ENCODE results near the gene ATP8A2. TPM values are rescaled to one million over a fixed set of nuclear protein-coding genes. Genes with fewer than 3 reads are reported as not detected.
A peak's percentile ranks its signal among the peaks of the same experiment; 100 is the strongest.
"Not testable (repeated sequence)": the region's sequence is repeated elsewhere in the genome, so short reads cannot be mapped to it uniquely, and the experiment has no call there.

ATP8A2 gene
- total RNA-seq, 2 donors from 2014 or later: 0.41 to 1.6 TPM

- no peak overlapping the region for H3K27ac ChIP-seq
- H3K9me3 ChIP-seq: no peaks in the 10 kb centered on the region
- no peaks in the 10 kb centered on the region for H3K4me1 ChIP-seq (ENCODE audit: control insufficient read depth in 1 of 2, low read depth in 2 of 2)
- no peak for TF ChIP-seq CTCF (IDR thresholded peaks at IDR 0.05)
- ATAC-seq (ENCODE audit: insufficient number of reproducible peaks, low FRiP score, low read depth) (no peak), DNase-seq (ENCODE audit: low spot score) (no peak)
- no peaks in the 10 kb centered on the region for H3K27me3 ChIP-seq (replicated peaks; ENCODE audit: insufficient read depth)
- no peak overlapping the region for H3K4me3 ChIP-seq
- H3K36me3 ChIP-seq: no peaks in the 10 kb centered on the region
Observed at GRCh38 chr13:25353344-25353743, 18.4 kb upstream of the ATP8A2 start.

- H3K27me3 ChIP-seq (replicated peaks; ENCODE audit: insufficient read depth): no peaks in the 10 kb centered on the region
Observed at GRCh38 chr13:25354377-25354776, 17.4 kb upstream of the ATP8A2 start.

GRCh38 chr13:25360443-25360842 lies 11.3 kb upstream of the ATP8A2 start:
- not testable (repeated sequence) for H3K9me3 ChIP-seq; H3K4me3 ChIP-seq; H3K27me3 ChIP-seq (replicated peaks; ENCODE audit: insufficient read depth); ATAC-seq (ENCODE audit: insufficient number of reproducible peaks, low FRiP score, low read depth); H3K36me3 ChIP-seq; DNase-seq (ENCODE audit: low spot score); H3K27ac ChIP-seq; H3K4me1 ChIP-seq (ENCODE audit: control insufficient read depth in 1 of 2, low read depth in 2 of 2)

More at GRCh38 chr13:25354377-25354776, 17.4 kb upstream of the ATP8A2 start:
- no peaks in the 10 kb centered on the region for H3K36me3 ChIP-seq
- TF ChIP-seq CTCF (IDR thresholded peaks at IDR 0.05): no peak
- H3K27ac ChIP-seq: no peak overlapping the region
- no peak overlapping the region for H3K4me3 ChIP-seq
- H3K4me1 ChIP-seq (ENCODE audit: control insufficient read depth in 1 of 2, low read depth in 2 of 2): no peaks in the 10 kb centered on the region
- no peak for ATAC-seq (ENCODE audit: insufficient number of reproducible peaks, low FRiP score, low read depth)
- no peak for DNase-seq (ENCODE audit: low spot score)
- no peaks in the 10 kb centered on the region for H3K9me3 ChIP-seq

- TF ChIP-seq CTCF (IDR thresholded peaks at IDR 0.05): no peak
- ATAC-seq (ENCODE audit: insufficient number of reproducible peaks, low FRiP score, low read depth) (no peak), DNase-seq (ENCODE audit: low spot score) (no peak)
- Histone ChIP-seq H3K9me3 (no peaks in the 10 kb centered on the region), H3K4me3 (no peak overlapping the region), H3K27me3 (replicated peaks; ENCODE audit: insufficient read depth) (no peaks in the 10 kb centered on the region), H3K27ac (no peak overlapping the region), H3K4me1 (ENCODE audit: control insufficient read depth in 1 of 2, low read depth in 2 of 2) (no peaks in the 10 kb centered on the region), H3K36me3 (no peaks in the 10 kb centered on the region)
Observed at GRCh38 chr13:25365720-25366235, 6.0 kb upstream of the ATP8A2 start.

- Histone ChIP-seq H3K27ac (no peak overlapping the region), H3K4me3 (peak overlapping the region; percentile 59), H3K4me1 (ENCODE audit: control insufficient read depth in 1 of 2, low read depth in 2 of 2) (peaks cover 0 to 5% of the 10 kb centered on the region in 2 donors), H3K27me3 (replicated peaks; ENCODE audit: insufficient read depth) (no peaks in the 10 kb centered on the region), H3K9me3 (no peaks in the 10 kb centered on the region), H3K36me3 (no peaks in the 10 kb centered on the region)
- TF ChIP-seq CTCF (IDR thresholded peaks at IDR 0.05): no peak
- no peak for DNase-seq (ENCODE audit: low spot score)
- ATAC-seq (ENCODE audit: insufficient number of reproducible peaks, low FRiP score, low read depth): no peak
Observed at GRCh38 chr13:25371158-25371874, 458 bp upstream of the ATP8A2 start.
